Panc1 (cell line): ENCODE measurements around the gene SRD5A2. TPM values are rescaled to one million over a fixed set of nuclear protein-coding genes. Genes with fewer than 3 reads are reported as not detected.

Experiments used
- ATAC-seq: fragments of 200-7000 bp; cut with Tn5 transposase; 2 replicates; pipeline ENCODE4 v1.9.1; 2020; ENCODE audit warnings: mild to moderate bottlenecking, moderate library complexity
- BruUV-seq: library from RNA; stranded (reverse); fragments of 400-500 nt; replicated peaks from 2 replicates; lab custom pipeline; 2021; lab: Mats Ljungman, UMichigan
- CTCF ChIA-PET: fragments of 300-600 bp; sonication (Branson Sonifier 250); formaldehyde crosslinking; loops from one replicate; lab custom pipeline; 2022; ENCODE audit warnings: antibody characterized with exemption; lab: Charles Lee
- POLR2A ChIA-PET: fragments of 300-600 bp; sonication (Branson Sonifier 250); formaldehyde crosslinking; loops from one replicate; lab custom pipeline; 2022; ENCODE audit warnings: antibody characterized with exemption; lab: Charles Lee
- DNase-seq: peaks from one replicate; pipeline ENCODE4 v3.0.0-alpha.2; 2010; ENCODE audit warnings: low read depth, low spot score
- H3K27ac ChIP-seq: 2 replicates; pipeline ENCODE4 v1.5.1; 2011; ENCODE audit warnings: mild to moderate bottlenecking, low read length, inconsistent platforms
- H3K27me3 ChIP-seq: fragments of 200-500 bp; sonication (Bioruptor generic); 2 replicates; pipeline ENCODE4 v1.6.0; 2014; ENCODE audit warnings: low read length, inconsistent platforms; ENCODE audit not compliant: control insufficient read depth, insufficient read depth
- H3K36me3 ChIP-seq: fragments of 200-500 bp; sonication (Bioruptor generic); 2 replicates; pipeline ENCODE4 v1.5.1; 2014; ENCODE audit warnings: inconsistent platforms, mild to moderate bottlenecking, low read length, moderate library complexity; ENCODE audit not compliant: control insufficient read depth, insufficient read depth
- H3K4me1 ChIP-seq: 2 replicates; pipeline ENCODE4 v1.5.1; 2011; ENCODE audit warnings: inconsistent platforms, mild to moderate bottlenecking, low read length, moderate library complexity; ENCODE audit not compliant: control insufficient read depth, insufficient read depth
- H3K4me3 ChIP-seq, 2 experiments: 2 replicates each; pipeline ENCODE4 v1.5.1; 2011 to 2012; ENCODE audit warnings: low read depth in 2 of 2, low read length in 2 of 2, mild to moderate bottlenecking in 2 of 2, inconsistent platforms in 1 of 2, moderate library complexity in 1 of 2
- H3K9me3 ChIP-seq: fragments of 200-500 bp; sonication (Bioruptor generic); 2 replicates; pipeline ENCODE4 v1.5.1; 2014; ENCODE audit warnings: low read depth, mild to moderate bottlenecking, inconsistent platforms, low read length, moderate library complexity; ENCODE audit not compliant: control insufficient read depth, insufficient read depth
- POLR2AphosphoS5 ChIP-seq: IDR thresholded peaks from 2 replicates; pipeline ENCODE4 v1.6.1; 2012; ENCODE audit warnings: mild to moderate bottlenecking, low read depth, low read length, moderate library complexity
- SIN3A ChIP-seq: IDR thresholded peaks from 2 replicates; pipeline ENCODE4 v1.6.1; 2012; ENCODE audit warnings: low read depth, mild to moderate bottlenecking, low read length, moderate library complexity, borderline replicate concordance; ENCODE audit not compliant: insufficient read depth
- TCF7L2 ChIP-seq: IDR thresholded peaks from 2 replicates; pipeline ENCODE4 v1.6.1; 2011; ENCODE audit warnings: mild to moderate bottlenecking, low read depth, low read length, inconsistent platforms
- in situ Hi-C: cut with HindIII; loops from 2 replicates; pipeline ENCODE4 v1.10.0; 2016; ENCODE audit warnings: low sequenced_read_pairs, low pct_unique_long_range_greater_than_20kb
- intact Hi-C: fragments of 100-400 bp; cut with micrococcal nuclease; formaldehyde crosslinking; loops from one replicate; pipeline ENCODE4 v1.10.0; 2022; ENCODE audit not compliant: unreplicated experiment
- total RNA-seq: library from RNA; stranded (reverse); gene quantifications from one replicate; pipeline ENCODE4 v1.2.1, GENCODE V29; 2021; ENCODE audit not compliant: unreplicated experiment
- TF ChIP-seq, protein P1 (sequence below): fragments of 450-650 bp; IDR thresholded peaks from 2 replicates; pipeline ENCODE4 v1.5.1; 2017; ENCODE audit warnings: mild to moderate bottlenecking
- TF ChIP-seq, protein P2 (sequence below), 2 experiments: IDR thresholded peaks; 2 replicates each; pipeline ENCODE4 v1.6.1; 2011 to 2012; ENCODE audit warnings: low read depth in 2 of 2, control low read depth in 1 of 2, low read length in 1 of 2, mild to moderate bottlenecking in 1 of 2, moderate library complexity in 1 of 2; ENCODE audit not compliant: insufficient read depth in 1 of 2

SRD5A2 gene
- total RNA-seq, 1 experiment from 2014 or later: not detected

DNA sequence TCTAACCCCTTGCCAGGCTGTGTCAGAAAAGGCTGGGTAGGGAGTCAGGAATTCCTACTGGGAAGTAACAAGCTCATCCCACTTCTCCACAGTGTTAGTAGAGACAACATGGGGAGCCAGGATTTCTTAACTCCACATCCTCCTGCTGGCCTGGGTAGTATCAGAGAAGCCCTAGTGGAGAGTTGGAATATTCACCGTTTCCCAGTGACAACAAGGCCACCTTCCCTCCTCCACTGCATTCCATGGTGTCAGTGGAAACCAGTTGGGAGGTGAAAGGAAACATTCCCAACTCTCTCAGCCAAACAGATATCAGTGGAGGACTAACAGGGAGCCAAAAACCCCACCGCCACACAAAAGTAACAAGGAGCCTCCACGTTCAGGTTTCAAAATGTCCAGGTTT, 41.2 kb downstream of the SRD5A2 start:
- no peak overlapping the region for H3K4me3 ChIP-seq
- no peaks in the 10 kb centered on the region for H3K9me3 ChIP-seq
- POLR2A ChIA-PET: no interaction called here
- ATAC-seq (no peak), DNase-seq (no peak)
- CTCF ChIA-PET: no interaction called here
- in situ Hi-C loops (no loop called here), intact Hi-C loops (no loop called here)
- no peaks in the 10 kb centered on the region for H3K4me1 ChIP-seq
- BruUV-seq: no TSS peak
- no peaks in the 10 kb centered on the region for H3K27me3 ChIP-seq
- H3K36me3 ChIP-seq: no peaks in the 10 kb centered on the region
- no peak for TF ChIP-seq SIN3A
- no peak for TF ChIP-seq POLR2AphosphoS5
- TF ChIP-seq, protein P1, sequence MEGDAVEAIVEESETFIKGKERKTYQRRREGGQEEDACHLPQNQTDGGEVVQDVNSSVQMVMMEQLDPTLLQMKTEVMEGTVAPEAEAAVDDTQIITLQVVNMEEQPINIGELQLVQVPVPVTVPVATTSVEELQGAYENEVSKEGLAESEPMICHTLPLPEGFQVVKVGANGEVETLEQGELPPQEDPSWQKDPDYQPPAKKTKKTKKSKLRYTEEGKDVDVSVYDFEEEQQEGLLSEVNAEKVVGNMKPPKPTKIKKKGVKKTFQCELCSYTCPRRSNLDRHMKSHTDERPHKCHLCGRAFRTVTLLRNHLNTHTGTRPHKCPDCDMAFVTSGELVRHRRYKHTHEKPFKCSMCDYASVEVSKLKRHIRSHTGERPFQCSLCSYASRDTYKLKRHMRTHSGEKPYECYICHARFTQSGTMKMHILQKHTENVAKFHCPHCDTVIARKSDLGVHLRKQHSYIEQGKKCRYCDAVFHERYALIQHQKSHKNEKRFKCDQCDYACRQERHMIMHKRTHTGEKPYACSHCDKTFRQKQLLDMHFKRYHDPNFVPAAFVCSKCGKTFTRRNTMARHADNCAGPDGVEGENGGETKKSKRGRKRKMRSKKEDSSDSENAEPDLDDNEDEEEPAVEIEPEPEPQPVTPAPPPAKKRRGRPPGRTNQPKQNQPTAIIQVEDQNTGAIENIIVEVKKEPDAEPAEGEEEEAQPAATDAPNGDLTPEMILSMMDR: no peak
- no peak for TF ChIP-seq TCF7L2
- TF ChIP-seq, protein P2, sequence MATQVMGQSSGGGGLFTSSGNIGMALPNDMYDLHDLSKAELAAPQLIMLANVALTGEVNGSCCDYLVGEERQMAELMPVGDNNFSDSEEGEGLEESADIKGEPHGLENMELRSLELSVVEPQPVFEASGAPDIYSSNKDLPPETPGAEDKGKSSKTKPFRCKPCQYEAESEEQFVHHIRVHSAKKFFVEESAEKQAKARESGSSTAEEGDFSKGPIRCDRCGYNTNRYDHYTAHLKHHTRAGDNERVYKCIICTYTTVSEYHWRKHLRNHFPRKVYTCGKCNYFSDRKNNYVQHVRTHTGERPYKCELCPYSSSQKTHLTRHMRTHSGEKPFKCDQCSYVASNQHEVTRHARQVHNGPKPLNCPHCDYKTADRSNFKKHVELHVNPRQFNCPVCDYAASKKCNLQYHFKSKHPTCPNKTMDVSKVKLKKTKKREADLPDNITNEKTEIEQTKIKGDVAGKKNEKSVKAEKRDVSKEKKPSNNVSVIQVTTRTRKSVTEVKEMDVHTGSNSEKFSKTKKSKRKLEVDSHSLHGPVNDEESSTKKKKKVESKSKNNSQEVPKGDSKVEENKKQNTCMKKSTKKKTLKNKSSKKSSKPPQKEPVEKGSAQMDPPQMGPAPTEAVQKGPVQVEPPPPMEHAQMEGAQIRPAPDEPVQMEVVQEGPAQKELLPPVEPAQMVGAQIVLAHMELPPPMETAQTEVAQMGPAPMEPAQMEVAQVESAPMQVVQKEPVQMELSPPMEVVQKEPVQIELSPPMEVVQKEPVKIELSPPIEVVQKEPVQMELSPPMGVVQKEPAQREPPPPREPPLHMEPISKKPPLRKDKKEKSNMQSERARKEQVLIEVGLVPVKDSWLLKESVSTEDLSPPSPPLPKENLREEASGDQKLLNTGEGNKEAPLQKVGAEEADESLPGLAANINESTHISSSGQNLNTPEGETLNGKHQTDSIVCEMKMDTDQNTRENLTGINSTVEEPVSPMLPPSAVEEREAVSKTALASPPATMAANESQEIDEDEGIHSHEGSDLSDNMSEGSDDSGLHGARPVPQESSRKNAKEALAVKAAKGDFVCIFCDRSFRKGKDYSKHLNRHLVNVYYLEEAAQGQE (IDR thresholded peaks at IDR 0.05; ENCODE audit: insufficient read depth in 1 of 2, low read depth in 2 of 2, low read length in 1 of 2): no peak
- no peak overlapping the region for H3K27ac ChIP-seq

DNA sequence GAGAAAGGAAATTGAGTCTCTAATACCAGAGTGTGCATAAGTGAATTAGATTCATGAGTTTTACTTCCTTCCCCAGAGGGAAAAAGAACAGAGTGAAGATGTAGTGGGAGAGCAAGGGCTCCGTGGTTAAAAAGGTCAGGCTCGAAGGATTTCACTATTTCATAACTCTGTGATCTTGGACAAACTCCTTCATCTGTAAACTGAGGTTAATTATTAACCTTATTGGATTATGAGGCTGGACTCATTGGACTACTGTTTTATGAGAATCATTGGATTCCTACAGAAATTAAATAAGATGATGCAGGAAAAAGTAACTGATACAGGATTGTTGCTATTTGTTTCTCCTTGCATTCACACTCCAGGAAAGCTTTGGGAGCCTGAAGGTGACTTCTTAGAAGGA, 45.0 kb downstream of the SRD5A2 start:
- no peaks in the 10 kb centered on the region for H3K9me3 ChIP-seq
- ChIA-PET CTCF (interaction anchor here (0.6 kb wide), 1 partner anchor 11 kb away, joined by 7 read pairs; no protein-coding TSS in a partner anchor), POLR2A (no interaction called here)
- no peak for DNase-seq
- TF ChIP-seq TCF7L2 (no peak), POLR2AphosphoS5 (no peak), SIN3A (no peak)
- TF ChIP-seq, protein P1: no peak
- TF ChIP-seq, protein P2 (IDR thresholded peaks at IDR 0.05; ENCODE audit: insufficient read depth in 1 of 2, low read depth in 2 of 2, low read length in 1 of 2): no peak
- intact Hi-C loops: no loop called here
- no peaks in the 10 kb centered on the region for H3K36me3 ChIP-seq
- no peaks in the 10 kb centered on the region for H3K4me1 ChIP-seq
- no peaks in the 10 kb centered on the region for H3K27me3 ChIP-seq
- no peak overlapping the region for H3K4me3 ChIP-seq
- no peak overlapping the region for H3K27ac ChIP-seq
- in situ Hi-C loops: no loop called here
- no TSS peak for BruUV-seq
- no peak for ATAC-seq
